ENCODE data around the gene ALX1.

DNA sequence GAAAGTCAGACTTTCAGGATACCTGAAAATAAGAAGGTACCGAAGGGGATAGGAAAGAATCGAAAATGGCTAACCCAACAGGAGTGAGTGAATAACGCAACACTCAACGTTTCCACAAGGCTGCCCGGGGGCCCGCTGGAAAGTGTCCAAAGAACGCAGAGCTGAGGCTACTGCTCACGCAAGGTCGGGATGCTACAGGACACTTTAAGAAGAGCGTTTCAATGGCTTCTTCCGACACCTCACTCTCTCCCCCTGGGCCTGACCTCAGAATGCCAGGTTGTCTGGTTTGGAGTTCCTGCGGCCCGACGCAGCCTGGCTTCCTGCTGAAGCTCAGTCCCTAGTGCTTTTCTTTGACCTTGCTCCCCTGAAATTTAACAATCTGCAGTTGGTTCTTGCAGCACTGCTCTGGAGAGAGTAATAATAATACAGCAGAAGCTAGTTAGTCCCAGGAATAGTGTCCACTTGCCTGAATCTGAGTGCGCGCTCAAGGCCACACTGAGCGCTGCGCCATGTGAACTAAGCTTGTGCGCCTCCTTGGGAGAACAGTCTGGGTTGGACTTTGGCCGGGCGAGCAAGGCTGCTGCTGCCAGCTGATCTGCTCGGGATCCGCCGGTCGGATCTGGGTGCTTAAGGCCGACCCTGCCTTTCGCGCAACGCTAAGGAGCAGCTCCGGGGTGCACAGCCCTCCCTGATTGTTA is 2.0 kb upstream of the ALX1 start:
- TF ChIP-seq, protein P1, sequence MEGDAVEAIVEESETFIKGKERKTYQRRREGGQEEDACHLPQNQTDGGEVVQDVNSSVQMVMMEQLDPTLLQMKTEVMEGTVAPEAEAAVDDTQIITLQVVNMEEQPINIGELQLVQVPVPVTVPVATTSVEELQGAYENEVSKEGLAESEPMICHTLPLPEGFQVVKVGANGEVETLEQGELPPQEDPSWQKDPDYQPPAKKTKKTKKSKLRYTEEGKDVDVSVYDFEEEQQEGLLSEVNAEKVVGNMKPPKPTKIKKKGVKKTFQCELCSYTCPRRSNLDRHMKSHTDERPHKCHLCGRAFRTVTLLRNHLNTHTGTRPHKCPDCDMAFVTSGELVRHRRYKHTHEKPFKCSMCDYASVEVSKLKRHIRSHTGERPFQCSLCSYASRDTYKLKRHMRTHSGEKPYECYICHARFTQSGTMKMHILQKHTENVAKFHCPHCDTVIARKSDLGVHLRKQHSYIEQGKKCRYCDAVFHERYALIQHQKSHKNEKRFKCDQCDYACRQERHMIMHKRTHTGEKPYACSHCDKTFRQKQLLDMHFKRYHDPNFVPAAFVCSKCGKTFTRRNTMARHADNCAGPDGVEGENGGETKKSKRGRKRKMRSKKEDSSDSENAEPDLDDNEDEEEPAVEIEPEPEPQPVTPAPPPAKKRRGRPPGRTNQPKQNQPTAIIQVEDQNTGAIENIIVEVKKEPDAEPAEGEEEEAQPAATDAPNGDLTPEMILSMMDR (IDR thresholded peaks at IDR 0.05) = no peak
- no peak for TF ChIP-seq POLR2A (IDR thresholded peaks at IDR 0.05)

Measured in right lobe of liver (tissue), 4 donors.